Naive thymus-derived CD8-positive, alpha-beta T cell (primary cell): Measurements from ENCODE around the gene LRRC27. TPM values are rescaled to one million over a fixed set of nuclear protein-coding genes. Genes with fewer than 3 reads are reported as not detected.
A peak's percentile ranks its signal among the peaks of the same experiment; 100 is the strongest.

Experiments
- ATAC-seq, 2 donors: fragments of 150-1000 bp; cut with Tn5 transposase in 1 of 2; sonication (Bioruptor Pico), chemical (Tn5 transposase) in 1 of 2; 1 replicate in 1 of 2; 2 replicates in 1 of 2; pipeline ENCODE4 v1.10.0; 2021; ENCODE audit warnings: mild to moderate bottlenecking in 2 of 2, moderate library complexity in 2 of 2
- POLR2A ChIA-PET: fragments of 350-600 bp; sonication (Branson Sonifier 250); formaldehyde crosslinking; loops from one replicate; lab custom pipeline; 2021; ENCODE audit warnings: antibody characterized with exemption; lab: Charles Lee
- DNase-seq, 10 donors: peaks; one replicate each; pipeline versions ENCODE4 v3.0.0 to v3.0.0-alpha.2; 2020 to 2022
- H3K27ac Mint-ChIP-seq, 10 donors: one replicate each; pipeline ENCODE4 v1.8.0; 2020 to 2022; ENCODE audit warnings: mild to moderate bottlenecking in 10 of 10, mixed read lengths in 10 of 10, moderate library complexity in 4 of 10, inconsistent platforms in 1 of 10
- H3K27me3 Mint-ChIP-seq, 5 donors: one replicate each; pipeline ENCODE4 v1.8.0; 2021 to 2022; ENCODE audit warnings: mixed read lengths in 5 of 5
- H3K36me3 Mint-ChIP-seq, 3 donors: one replicate each; pipeline ENCODE4 v1.8.0; 2020 to 2022; ENCODE audit warnings: mixed read lengths in 3 of 3, mild to moderate bottlenecking in 2 of 3, inconsistent platforms in 1 of 3
- H3K4me1 Mint-ChIP-seq, 4 donors: one replicate each; pipeline ENCODE4 v1.8.0; 2021 to 2022; ENCODE audit warnings: mixed read lengths in 4 of 4
- H3K4me3 Mint-ChIP-seq, 10 donors: one replicate each; pipeline ENCODE4 v1.8.0; 2020 to 2022; ENCODE audit warnings: mild to moderate bottlenecking in 10 of 10, mixed read lengths in 10 of 10, moderate library complexity in 6 of 10, inconsistent platforms in 1 of 10
- H3K9me3 Mint-ChIP-seq, 9 donors: one replicate each; pipeline ENCODE4 v1.8.0; 2020 to 2022; ENCODE audit warnings: mixed read lengths in 9 of 9, mild to moderate bottlenecking in 3 of 9, inconsistent platforms in 1 of 9, moderate library complexity in 1 of 9
- polyA plus RNA-seq, 3 donors: library from polyadenylated mRNA; unstranded; fragments of 300-500 nt; fragmentation: Illumina TruSeq; gene quantifications; one replicate each; pipeline ENCODE4 v1.2.3, GENCODE V29; 2021
- total RNA-seq, 8 experiments: library from RNA in 2 of 8; stranded (reverse) in 2 of 8; gene quantifications; one replicate each; pipeline ENCODE4 v1.2.3 and lab custom pipeline; 2021 to 2026

Gene LRRC27
- total and polyA plus RNA-seq, 5 experiments from 2014 or later, result 2.4 to 7.9 (median 4.7) TPM

DNA sequence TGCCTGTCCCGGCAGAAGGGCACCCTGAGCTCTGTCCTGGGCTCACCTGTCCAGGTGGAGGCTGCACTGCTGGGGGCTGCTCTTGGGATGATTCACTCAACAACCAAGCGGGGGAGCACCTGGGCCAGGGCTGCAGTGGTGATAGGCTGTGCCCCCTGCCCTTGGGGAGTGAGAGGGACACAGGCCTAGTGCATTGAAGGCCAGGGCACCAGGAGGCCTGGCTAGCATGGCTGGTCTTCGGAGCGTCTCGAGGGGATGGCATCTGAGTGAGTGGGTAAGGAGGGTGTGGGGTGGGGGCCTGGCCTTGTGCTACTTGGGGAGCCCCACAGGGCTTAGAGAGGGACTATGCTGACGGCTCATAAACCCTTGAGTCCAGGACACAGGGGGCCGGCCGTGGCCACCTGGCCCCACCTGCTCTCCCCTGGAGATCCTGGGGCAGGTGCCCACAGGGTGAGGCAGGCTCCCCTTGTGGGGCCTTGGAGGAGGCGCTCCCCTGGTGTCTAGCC is 68.1 kb downstream of the LRRC27 start:
- DNase-seq, result peak in 1 of 10 donors; percentile 45
- H3K4me1 Mint-ChIP-seq, result peaks cover 9 to 41% (median 37%) of the 10 kb centered on the region in 4 donors
- no peaks in the 10 kb centered on the region for H3K9me3 Mint-ChIP-seq
- no peak for ATAC-seq
- POLR2A ChIA-PET, result interaction anchor here (1.2 kb wide), 1 partner anchor 47 kb away, joined by 5 read pairs; no protein-coding TSS in a partner anchor
- peaks cover 0 to 2% (median under 1%) of the 10 kb centered on the region in 3 donors for H3K36me3 Mint-ChIP-seq
- peak overlapping the region in 7 of 10 donors; percentile 14 to 84 (median 71) for H3K27ac Mint-ChIP-seq
- H3K27me3 Mint-ChIP-seq, result no peaks in the 10 kb centered on the region
- H3K4me3 Mint-ChIP-seq, result peak overlapping the region in 1 of 10 donors; percentile 26

DNA sequence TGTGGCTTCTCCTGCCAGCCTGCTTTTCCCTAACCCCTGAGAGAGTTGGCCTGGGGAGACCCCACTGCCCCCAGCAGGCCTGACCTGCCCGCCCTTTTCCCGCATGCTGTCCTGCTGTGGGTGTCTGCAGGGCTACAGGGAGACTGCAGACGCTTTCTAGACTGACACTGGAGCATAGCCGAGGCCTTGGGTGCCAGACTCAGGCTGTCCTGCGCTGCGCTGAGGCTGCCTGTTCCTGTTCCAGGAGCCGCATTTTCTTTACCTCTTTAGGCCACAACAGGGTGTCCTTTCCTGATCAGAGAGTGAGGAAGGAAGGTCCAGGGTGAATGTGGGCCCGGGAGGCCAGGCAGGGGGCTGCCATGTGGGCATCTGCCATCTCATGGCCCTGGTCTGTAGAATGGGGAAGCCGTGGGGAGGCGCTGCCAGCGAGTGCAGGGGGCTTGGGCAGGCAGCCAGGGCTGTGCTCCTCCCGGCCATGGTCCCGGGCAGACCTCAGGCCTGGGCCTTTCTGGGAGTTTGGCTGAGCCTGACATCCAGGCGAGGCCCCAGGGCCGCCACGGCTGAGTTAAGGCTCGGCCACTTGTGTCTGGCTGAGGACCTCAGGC is 68.7 kb downstream of the LRRC27 start:
- Mint-ChIP-seq H3K4me1 (peaks cover 9 to 39% (median 35%) of the 10 kb centered on the region in 4 donors), H3K36me3 (peaks cover 0 to 6% (median 2%) of the 10 kb centered on the region in 3 donors), H3K27me3 (no peaks in the 10 kb centered on the region), H3K9me3 (no peaks in the 10 kb centered on the region), H3K27ac (peak overlapping the region in 4 of 10 donors; percentile 38 to 60 (median 42)), H3K4me3 (peak overlapping the region in 3 of 10 donors; percentile 24 to 30 (median 28))
- POLR2A ChIA-PET, result interaction anchor here (0.6 to 1.4 kb wide), 4 partner anchors 9 to 269 kb away, joined by 3 to 5 read pairs (median 4); no protein-coding TSS in a partner anchor
- DNase-seq, result peak in 1 of 10 donors; percentile 56
- no peak for ATAC-seq

DNA sequence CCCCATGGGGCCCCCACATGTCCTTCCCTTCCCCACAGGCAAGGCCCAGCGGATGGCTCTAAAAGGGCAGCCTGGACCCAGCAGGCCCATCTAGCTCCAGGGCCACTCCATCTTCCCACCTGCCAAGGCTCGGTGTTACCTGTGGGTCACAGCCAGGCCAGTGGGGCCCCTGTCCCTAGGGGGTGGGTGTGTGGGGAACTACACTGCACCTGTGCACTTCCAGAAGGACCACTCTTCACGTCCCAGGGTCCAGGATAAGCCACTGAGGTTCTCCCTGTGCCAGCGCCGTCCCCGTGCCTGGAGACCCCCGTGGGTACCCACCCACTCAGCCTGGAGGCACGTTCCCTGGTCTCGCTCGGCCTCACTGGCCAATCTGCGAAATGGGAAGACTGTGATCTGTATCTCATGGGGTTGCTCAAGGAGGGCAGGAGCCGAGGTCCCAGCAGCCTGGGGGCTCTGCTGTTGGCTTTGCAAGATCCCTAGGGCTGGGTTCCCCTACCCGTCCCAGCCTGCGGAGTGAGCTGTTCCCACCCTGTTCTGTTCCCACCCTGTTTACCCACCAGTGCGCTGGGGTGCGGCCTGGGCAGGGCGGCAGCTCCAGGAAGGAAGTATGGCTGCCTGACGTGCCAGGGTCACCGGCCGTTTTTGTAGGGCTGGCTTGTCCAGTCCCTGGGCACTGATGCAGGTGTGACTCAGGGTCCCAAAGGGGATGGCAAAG is 69.6 kb downstream of the LRRC27 start:
- DNase-seq, result peak in 1 of 10 donors; percentile 54
- Mint-ChIP-seq H3K27me3 (no peaks in the 10 kb centered on the region), H3K9me3 (no peaks in the 10 kb centered on the region), H3K36me3 (peaks cover 0 to 10% (median 2%) of the 10 kb centered on the region in 3 donors), H3K4me1 (peaks cover 9 to 42% (median 36%) of the 10 kb centered on the region in 4 donors), H3K27ac (no peak overlapping the region), H3K4me3 (no peak overlapping the region)
- POLR2A ChIA-PET, result interaction anchor here (0.6 to 1.4 kb wide), 3 partner anchors 8 to 268 kb away, joined by 3 to 5 read pairs (median 3); no protein-coding TSS in a partner anchor
- ATAC-seq, result no peak

DNA sequence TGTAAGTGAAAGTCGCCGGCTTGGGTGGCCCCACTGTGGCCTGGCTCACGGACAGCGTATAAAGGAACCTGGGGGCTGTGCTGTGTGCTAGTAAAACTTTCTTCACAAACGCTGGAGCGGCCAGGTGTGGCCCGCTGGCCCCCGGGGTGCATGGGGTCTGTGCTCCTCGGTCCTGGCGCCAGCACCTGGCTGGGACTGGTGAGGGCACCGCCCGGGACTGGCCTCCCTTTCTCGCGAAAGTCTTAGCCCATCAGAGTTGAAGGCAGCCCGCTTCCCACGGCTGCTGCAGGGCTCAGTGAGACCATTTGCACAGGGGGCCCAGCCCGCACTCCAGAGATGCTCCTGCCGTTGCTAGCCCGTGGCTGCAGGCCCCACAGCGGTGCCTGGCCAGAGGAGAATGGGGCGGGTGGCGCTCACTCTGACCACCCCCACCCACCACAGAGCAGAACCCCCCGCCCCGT is 70.8 kb downstream of the LRRC27 start:
- peaks cover 0 to 12% (median 2%) of the 10 kb centered on the region in 3 donors for H3K36me3 Mint-ChIP-seq
- H3K9me3 Mint-ChIP-seq, result no peaks in the 10 kb centered on the region
- no peak overlapping the region for H3K27ac Mint-ChIP-seq
- ATAC-seq (no peak), DNase-seq (peak in 1 of 10 donors; percentile 54)
- no peaks in the 10 kb centered on the region for H3K27me3 Mint-ChIP-seq
- no peak overlapping the region for H3K4me3 Mint-ChIP-seq
- H3K4me1 Mint-ChIP-seq, result peaks cover 11 to 42% (median 37%) of the 10 kb centered on the region in 4 donors
- POLR2A ChIA-PET, result no interaction called here

DNA sequence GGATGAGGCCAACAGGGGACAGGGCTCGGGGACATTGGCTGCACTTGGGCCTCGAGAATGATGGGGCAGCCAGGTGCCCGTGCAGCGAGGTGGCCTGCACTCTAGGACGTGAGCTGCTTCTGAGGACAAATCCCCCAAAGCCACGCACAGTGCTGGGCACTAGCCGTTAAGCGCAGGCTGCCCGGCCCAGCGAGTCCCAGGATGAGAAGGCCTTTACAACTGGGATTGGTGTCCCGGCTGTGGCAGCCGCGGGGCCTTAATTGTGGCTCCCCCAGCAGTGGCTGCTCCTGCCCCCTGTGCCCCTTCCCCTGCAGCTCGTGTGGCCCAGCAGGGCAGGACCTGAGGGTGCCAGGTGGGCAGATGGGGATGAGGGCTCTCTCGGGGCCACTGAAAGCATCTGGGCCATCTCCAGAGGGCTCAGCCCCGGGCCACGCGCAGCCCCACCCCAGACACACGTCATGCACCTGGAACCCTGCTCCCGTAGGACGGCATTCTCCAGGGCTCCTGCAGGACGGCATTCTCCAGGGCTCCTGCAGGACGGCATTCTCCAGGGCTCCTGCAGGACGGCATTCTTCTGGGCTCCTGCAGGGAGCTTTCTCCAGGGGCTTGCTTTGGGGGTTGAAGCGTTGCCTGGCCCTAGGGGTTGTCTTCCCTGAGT is 71.6 kb downstream of the LRRC27 start:
- Mint-ChIP-seq H3K4me1 (peaks cover 11 to 44% (median 36%) of the 10 kb centered on the region in 4 donors), H3K4me3 (no peak overlapping the region), H3K36me3 (peaks cover 0 to 12% (median 2%) of the 10 kb centered on the region in 3 donors), H3K27ac (peak overlapping the region in 1 of 10 donors; percentile 80), H3K27me3 (no peaks in the 10 kb centered on the region), H3K9me3 (no peaks in the 10 kb centered on the region)
- DNase-seq (no peak), ATAC-seq (no peak)
- POLR2A ChIA-PET, result no interaction called here

DNA sequence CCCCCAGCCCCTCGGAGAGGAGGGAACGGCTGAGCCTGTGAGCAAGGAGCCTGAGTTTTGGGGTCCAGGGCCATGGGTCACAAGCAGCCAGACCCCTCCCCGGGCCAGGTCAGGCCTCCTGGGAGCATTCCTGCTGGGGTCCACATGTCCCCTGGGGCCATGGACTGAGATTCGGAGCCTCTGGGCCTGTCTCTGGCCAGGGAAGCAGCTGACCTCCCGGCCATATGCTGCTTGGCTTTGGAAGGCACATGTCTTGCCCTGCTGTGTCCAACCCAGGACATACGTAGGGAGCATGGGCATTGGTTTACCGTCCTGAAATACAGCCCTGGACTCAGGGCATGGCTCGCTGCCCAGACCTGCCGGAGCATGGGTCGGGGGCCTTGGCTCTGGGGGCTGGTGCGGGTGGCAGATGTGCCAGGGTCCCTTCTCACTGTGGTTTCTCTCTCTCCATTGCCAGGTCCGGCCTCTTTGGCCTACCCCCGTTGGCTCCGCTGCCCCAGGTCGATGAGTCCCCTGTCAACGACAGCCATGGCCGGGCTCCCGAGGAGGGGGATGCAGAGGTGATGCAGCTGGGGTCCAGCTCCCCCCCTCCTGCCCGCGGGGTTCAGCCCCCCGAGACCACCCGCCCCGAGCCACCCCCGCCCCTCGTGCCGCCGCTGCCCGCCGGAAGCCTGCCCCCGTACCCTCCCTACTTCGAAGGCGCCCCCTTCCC is 72.3 kb downstream of the LRRC27 start:
- no peak for ATAC-seq
- H3K4me1 Mint-ChIP-seq, result peaks cover 11 to 42% (median 33%) of the 10 kb centered on the region in 4 donors
- POLR2A ChIA-PET, result no interaction called here
- no peaks in the 10 kb centered on the region for H3K27me3 Mint-ChIP-seq
- no peaks in the 10 kb centered on the region for H3K9me3 Mint-ChIP-seq
- peak overlapping the region in 1 of 10 donors; percentile 18 for H3K27ac Mint-ChIP-seq
- no peak for DNase-seq
- peaks cover 0 to 12% (median 2%) of the 10 kb centered on the region in 3 donors for H3K36me3 Mint-ChIP-seq
- no peak overlapping the region for H3K4me3 Mint-ChIP-seq

DNA sequence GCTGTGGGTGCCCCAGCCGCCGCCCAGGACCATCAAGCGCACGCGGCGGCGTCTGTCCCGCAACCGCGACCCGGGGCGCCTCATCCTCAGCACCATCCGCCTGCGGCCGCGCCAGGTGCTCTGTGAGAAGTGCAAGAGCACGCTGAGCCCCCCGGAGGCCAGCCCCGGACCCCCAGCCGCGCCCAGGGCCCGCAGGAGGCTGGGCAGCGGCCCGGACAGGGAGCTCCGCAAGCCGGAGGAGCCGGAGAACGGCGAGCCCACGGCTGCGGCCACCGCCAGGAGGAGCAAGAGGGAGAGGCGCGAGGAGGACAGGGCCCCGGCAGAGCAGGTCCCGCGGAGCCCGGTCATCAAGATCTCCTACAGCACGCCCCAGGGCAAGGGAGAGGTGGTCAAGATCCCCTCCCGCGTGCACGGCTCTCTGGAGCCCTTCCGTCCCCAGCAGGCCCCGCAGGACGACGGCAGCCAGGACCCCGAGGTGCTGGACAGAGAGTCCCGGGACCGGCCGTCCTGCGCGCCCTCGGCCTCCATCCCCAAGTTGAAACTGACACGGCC is 73.0 kb downstream of the LRRC27 start:
- peaks cover 11 to 39% (median 31%) of the 10 kb centered on the region in 4 donors for H3K4me1 Mint-ChIP-seq
- no peaks in the 10 kb centered on the region for H3K27me3 Mint-ChIP-seq
- H3K9me3 Mint-ChIP-seq, result no peaks in the 10 kb centered on the region
- POLR2A ChIA-PET, result no interaction called here
- ATAC-seq (no peak), DNase-seq (no peak)
- H3K27ac Mint-ChIP-seq, result peak overlapping the region in 1 of 10 donors; percentile 80
- H3K4me3 Mint-ChIP-seq, result no peak overlapping the region
- peaks cover 0 to 12% (median 2%) of the 10 kb centered on the region in 3 donors for H3K36me3 Mint-ChIP-seq

DNA sequence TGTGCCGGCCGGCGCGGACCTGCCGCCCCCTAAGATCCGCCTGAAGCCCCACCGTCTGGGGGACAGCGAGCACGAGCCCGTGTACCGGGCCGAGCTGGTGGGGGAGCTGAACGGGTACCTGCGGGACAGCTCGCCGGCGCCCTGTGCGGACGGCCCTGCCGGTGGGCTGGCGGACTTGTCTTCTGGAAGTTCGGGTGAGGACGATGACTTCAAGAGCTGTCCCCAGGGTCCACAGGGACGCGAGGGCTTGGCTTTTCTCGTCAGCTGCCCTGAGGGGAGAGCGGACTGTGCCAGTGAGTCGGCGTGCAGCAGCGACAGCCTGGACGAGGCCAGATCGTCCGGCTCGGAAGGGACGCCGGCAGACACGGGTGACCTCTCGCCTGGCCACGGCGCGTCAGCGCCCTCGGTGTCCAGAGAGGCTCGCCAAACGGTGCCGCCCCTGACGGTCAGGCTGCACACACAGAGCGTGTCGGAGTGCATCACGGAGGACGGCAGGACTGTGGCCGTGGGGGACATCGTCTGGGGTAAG is 73.5 kb downstream of the LRRC27 start:
- Mint-ChIP-seq H3K9me3 (no peaks in the 10 kb centered on the region), H3K27ac (peak overlapping the region in 3 of 10 donors; percentile 50 to 80 (median 73)), H3K36me3 (peaks cover 0 to 12% (median 2%) of the 10 kb centered on the region in 3 donors), H3K4me3 (peak overlapping the region in 1 of 10 donors; percentile 66), H3K4me1 (peaks cover 12 to 38% (median 30%) of the 10 kb centered on the region in 4 donors), H3K27me3 (no peaks in the 10 kb centered on the region)
- DNase-seq (no peak), ATAC-seq (no peak)
- POLR2A ChIA-PET, result no interaction called here

DNA sequence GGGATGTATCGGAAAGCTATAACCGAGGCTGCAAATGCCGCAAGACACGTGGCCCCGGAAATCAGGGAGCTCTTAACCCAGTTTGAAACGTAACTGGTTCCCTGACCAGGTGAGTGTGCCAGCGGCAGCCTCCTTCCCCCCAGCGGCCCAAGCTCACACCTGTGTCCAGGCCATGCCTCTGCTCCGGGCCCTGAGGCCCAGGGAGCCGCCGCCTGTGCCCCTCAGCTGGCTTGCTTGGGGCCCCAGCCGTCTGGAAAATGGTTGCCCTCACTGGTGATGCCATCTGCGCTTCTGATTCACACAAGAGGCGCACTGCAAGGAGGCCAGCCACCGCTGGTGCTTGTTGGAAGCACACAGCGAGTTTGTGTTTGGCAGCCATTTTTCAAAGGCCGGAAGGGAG is 74.2 kb downstream of the LRRC27 start:
- Mint-ChIP-seq H3K4me3 (peak overlapping the region in 1 of 10 donors; percentile 66), H3K27me3 (no peaks in the 10 kb centered on the region), H3K9me3 (no peaks in the 10 kb centered on the region), H3K4me1 (peaks cover 10 to 36% (median 28%) of the 10 kb centered on the region in 4 donors), H3K36me3 (peaks cover 0 to 12% (median 2%) of the 10 kb centered on the region in 3 donors), H3K27ac (peak overlapping the region in 1 of 10 donors; percentile 22)
- ATAC-seq (no peak), DNase-seq (no peak)
- POLR2A ChIA-PET, result interaction anchor here (2.6 kb wide), 1 partner anchor 8 kb away, joined by 8 read pairs; no protein-coding TSS in a partner anchor

DNA sequence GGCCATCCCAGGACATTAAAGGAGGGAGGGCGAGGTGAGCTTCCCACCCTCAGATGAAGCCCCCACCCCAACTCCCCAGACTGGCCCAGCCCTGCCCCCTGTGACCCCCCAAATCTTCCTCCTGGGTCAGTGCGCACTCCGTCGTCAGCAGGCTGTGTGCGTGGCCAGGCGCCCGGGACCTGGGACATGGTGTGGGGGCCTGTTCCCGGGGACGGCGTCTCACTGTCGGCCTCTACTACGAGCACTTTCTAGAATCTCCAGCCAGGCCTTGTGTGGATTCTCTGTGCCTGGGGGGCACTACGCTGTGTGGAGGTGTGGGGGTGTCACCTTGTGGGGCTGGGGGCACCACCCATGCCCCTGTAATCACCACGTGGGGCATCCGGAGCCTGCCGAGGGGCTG is 74.8 kb downstream of the LRRC27 start:
- no peak for DNase-seq
- no peak for ATAC-seq
- H3K27ac Mint-ChIP-seq, result peak overlapping the region in 1 of 10 donors; percentile 7
- peaks cover 10 to 34% (median 28%) of the 10 kb centered on the region in 4 donors for H3K4me1 Mint-ChIP-seq
- H3K4me3 Mint-ChIP-seq, result no peak overlapping the region
- POLR2A ChIA-PET, result interaction anchor here (2.6 kb wide), 1 partner anchor 9 kb away, joined by 8 read pairs; no protein-coding TSS in a partner anchor
- H3K9me3 Mint-ChIP-seq, result no peaks in the 10 kb centered on the region
- no peaks in the 10 kb centered on the region for H3K27me3 Mint-ChIP-seq
- peaks cover 0 to 12% (median 2%) of the 10 kb centered on the region in 3 donors for H3K36me3 Mint-ChIP-seq

DNA sequence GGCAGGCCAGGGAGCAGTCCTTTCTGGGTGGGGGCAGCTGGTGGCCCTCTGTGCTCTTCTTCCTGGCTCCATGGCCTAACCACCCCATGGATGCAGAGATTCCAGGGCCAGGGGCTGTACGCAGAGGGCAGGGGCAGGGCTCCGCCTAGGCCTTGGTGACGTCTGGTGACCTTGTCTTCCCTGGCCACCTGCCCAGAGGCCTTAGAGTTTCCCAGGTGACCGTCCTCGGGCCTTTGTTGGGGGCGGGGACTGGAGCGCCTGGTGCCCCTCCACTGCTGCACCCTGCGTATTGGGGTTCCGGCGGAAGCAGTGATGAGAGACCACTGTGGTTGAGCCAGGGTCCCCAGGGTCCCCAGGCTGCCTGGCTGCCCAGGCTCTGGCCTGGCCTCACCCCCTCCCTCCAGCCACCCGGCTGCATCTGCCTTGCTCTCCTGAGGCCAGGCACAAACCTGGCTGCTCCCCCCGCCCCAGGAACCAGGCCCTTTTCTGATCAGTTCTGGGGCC is 75.3 kb downstream of the LRRC27 start:
- Mint-ChIP-seq H3K4me1 (peaks cover 12 to 31% (median 28%) of the 10 kb centered on the region in 4 donors), H3K27me3 (no peaks in the 10 kb centered on the region), H3K36me3 (peaks cover 0 to 12% (median 2%) of the 10 kb centered on the region in 3 donors), H3K4me3 (peak overlapping the region in 8 of 10 donors; percentile 44 to 80 (median 64)), H3K27ac (peak overlapping the region in 6 of 10 donors; percentile 9 to 83 (median 74)), H3K9me3 (no peaks in the 10 kb centered on the region)
- ATAC-seq (peak in 1 of 2 donors; percentile 12), DNase-seq (no peak)
- POLR2A ChIA-PET, result interaction anchor here (2.6 kb wide), 1 partner anchor 9 kb away, joined by 8 read pairs; no protein-coding TSS in a partner anchor
